A673 (cell line): Measurements from ENCODE around the gene SCRN1. TPM values are rescaled to one million over a fixed set of nuclear protein-coding genes. Genes with fewer than 3 reads are reported as not detected.
"Not testable (repeated sequence)": the region's sequence is repeated elsewhere in the genome, so short reads cannot be mapped to it uniquely, and the experiment has no call there.

Source experiments
- BruUV-seq: library from RNA; stranded (reverse); fragments of 400-500 nt; replicated peaks from 2 replicates; lab custom pipeline; 2021; lab: Mats Ljungman, UMichigan
- CTCF ChIA-PET: fragments of 300-600 bp; sonication (Branson Sonifier 250); formaldehyde crosslinking; loops from one replicate; lab custom pipeline; 2022; ENCODE audit warnings: antibody characterized with exemption; lab: Charles Lee
- POLR2A ChIA-PET: fragments of 300-600 bp; sonication (Branson Sonifier 250); formaldehyde crosslinking; loops from one replicate; lab custom pipeline; 2022; ENCODE audit warnings: antibody characterized with exemption; ENCODE audit not compliant: low non-redundant PET; lab: Charles Lee
- DNase-seq: peaks from one replicate; pipeline ENCODE4 v3.0.0-alpha.2; 2015; ENCODE audit warnings: low spot score
- H3K27ac ChIP-seq: fragments of 200-600 bp; sonication (generic); 2 replicates; pipeline ENCODE4 v1.5.1; 2016; ENCODE audit warnings: mixed run types, low read depth, mild to moderate bottlenecking, mixed read lengths, antibody characterized with exemption, low read length; ENCODE audit not compliant: poor library complexity, severe bottlenecking
- H3K27me3 ChIP-seq: fragments of 200-600 bp; sonication (generic); replicated peaks from 2 replicates; pipeline ENCODE4 v1.6.1; 2017; ENCODE audit warnings: mixed run types, low read depth, mild to moderate bottlenecking, mixed read lengths, antibody characterized with exemption, low read length; ENCODE audit not compliant: insufficient read depth, poor library complexity
- H3K36me3 ChIP-seq: fragments of 200-600 bp; sonication (generic); 2 replicates; pipeline ENCODE4 v1.6.1; 2016; ENCODE audit warnings: mixed run types, mild to moderate bottlenecking, mixed read lengths, antibody characterized with exemption, low read length; ENCODE audit not compliant: insufficient read depth, poor library complexity, severe bottlenecking
- H3K4me1 ChIP-seq: fragments of 200-600 bp; sonication (generic); 2 replicates; pipeline ENCODE4 v1.6.1; 2017; ENCODE audit warnings: mixed run types, mild to moderate bottlenecking, mixed read lengths, antibody characterized with exemption, low read length; ENCODE audit not compliant: insufficient read depth, poor library complexity, severe bottlenecking
- H3K4me3 ChIP-seq: fragments of 200-600 bp; sonication (generic); 2 replicates; pipeline ENCODE4 v1.5.1; 2016; ENCODE audit warnings: low read depth, mixed run types, mild to moderate bottlenecking, mixed read lengths, low read length; ENCODE audit not compliant: poor library complexity, severe bottlenecking
- H3K9me3 ChIP-seq: fragments of 200-600 bp; sonication (generic); 2 replicates; pipeline ENCODE4 v1.6.1; 2016; ENCODE audit warnings: mixed run types, low read depth, mild to moderate bottlenecking, mixed read lengths, antibody characterized with exemption, low read length; ENCODE audit not compliant: poor library complexity, severe bottlenecking
- EZH2 ChIP-seq: fragments of 200-600 bp; sonication (generic); IDR thresholded peaks from 2 replicates; pipeline ENCODE4 v1.6.1; 2017; ENCODE audit warnings: borderline replicate concordance, low read depth, mild to moderate bottlenecking, mixed read lengths, antibody characterized with exemption, low read length; ENCODE audit not compliant: poor library complexity, severe bottlenecking
- intact Hi-C: fragments of 100-400 bp; cut with micrococcal nuclease; formaldehyde crosslinking; loops from one replicate; pipeline ENCODE4 v1.10.0; 2022; ENCODE audit not compliant: unreplicated experiment
- total RNA-seq: library from RNA; stranded (reverse); gene quantifications from 2 replicates; pipeline ENCODE4 v1.2.3, GENCODE V29; 2021
- TF ChIP-seq, protein P1 (sequence below): fragments of 300-800, 200-600 bp; sonication (generic); conservative IDR thresholded peaks from 2 replicates; pipeline ENCODE4 v1.5.1; 2017; ENCODE audit warnings: low read depth, mild to moderate bottlenecking, antibody characterized with exemption, low read length, moderate library complexity, mixed read lengths

Gene SCRN1
- total RNA-seq, 1 experiment from 2014 or later: 83.9 TPM

DNA sequence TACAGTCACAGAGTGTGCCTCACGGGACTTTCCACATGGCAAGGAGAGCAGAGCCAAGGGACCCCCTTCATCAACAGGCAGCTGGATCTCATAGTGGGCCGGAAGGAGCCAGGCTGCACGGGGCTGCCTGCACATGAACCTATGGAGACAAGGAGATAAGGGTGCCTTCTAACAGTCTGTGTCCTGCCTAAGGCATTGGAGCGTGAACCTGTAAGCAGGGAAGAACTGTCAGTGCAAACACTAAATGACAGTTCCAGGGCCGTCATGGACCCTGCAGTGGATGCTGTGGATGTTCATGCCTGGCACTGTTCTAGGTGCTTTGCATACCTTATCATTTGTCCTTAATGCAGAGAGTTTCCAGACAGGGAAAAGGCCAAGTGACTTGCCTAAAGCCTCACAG is 97.4 kb downstream of the SCRN1 start:
- H3K4me1 ChIP-seq: no peaks in the 10 kb centered on the region
- no peak overlapping the region for H3K27ac ChIP-seq
- H3K36me3 ChIP-seq: no peaks in the 10 kb centered on the region
- CTCF ChIA-PET: no interaction called here
- intact Hi-C loops: no loop called here
- no TSS peak for BruUV-seq
- TF ChIP-seq EZH2: no peak
- TF ChIP-seq, protein P1, sequence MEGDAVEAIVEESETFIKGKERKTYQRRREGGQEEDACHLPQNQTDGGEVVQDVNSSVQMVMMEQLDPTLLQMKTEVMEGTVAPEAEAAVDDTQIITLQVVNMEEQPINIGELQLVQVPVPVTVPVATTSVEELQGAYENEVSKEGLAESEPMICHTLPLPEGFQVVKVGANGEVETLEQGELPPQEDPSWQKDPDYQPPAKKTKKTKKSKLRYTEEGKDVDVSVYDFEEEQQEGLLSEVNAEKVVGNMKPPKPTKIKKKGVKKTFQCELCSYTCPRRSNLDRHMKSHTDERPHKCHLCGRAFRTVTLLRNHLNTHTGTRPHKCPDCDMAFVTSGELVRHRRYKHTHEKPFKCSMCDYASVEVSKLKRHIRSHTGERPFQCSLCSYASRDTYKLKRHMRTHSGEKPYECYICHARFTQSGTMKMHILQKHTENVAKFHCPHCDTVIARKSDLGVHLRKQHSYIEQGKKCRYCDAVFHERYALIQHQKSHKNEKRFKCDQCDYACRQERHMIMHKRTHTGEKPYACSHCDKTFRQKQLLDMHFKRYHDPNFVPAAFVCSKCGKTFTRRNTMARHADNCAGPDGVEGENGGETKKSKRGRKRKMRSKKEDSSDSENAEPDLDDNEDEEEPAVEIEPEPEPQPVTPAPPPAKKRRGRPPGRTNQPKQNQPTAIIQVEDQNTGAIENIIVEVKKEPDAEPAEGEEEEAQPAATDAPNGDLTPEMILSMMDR: no peak
- DNase-seq: no peak
- no peak overlapping the region for H3K4me3 ChIP-seq
- no peaks in the 10 kb centered on the region for H3K27me3 ChIP-seq
- POLR2A ChIA-PET: no interaction called here
- H3K9me3 ChIP-seq: no peaks in the 10 kb centered on the region

GRCh38 chr7:29891766-29892165 is 97.8 kb downstream of the SCRN1 start:
- ChIA-PET POLR2A (no interaction called here), CTCF (no interaction called here)
- no peak overlapping the region for H3K4me3 ChIP-seq
- no peak for DNase-seq
- no peaks in the 10 kb centered on the region for H3K9me3 ChIP-seq
- no peaks in the 10 kb centered on the region for H3K27me3 ChIP-seq
- no TSS peak for BruUV-seq
- H3K27ac ChIP-seq: no peak overlapping the region
- intact Hi-C loops: no loop called here
- H3K36me3 ChIP-seq: no peaks in the 10 kb centered on the region
- no peaks in the 10 kb centered on the region for H3K4me1 ChIP-seq
- TF ChIP-seq EZH2: no peak
- TF ChIP-seq, protein P1: no peak

DNA sequence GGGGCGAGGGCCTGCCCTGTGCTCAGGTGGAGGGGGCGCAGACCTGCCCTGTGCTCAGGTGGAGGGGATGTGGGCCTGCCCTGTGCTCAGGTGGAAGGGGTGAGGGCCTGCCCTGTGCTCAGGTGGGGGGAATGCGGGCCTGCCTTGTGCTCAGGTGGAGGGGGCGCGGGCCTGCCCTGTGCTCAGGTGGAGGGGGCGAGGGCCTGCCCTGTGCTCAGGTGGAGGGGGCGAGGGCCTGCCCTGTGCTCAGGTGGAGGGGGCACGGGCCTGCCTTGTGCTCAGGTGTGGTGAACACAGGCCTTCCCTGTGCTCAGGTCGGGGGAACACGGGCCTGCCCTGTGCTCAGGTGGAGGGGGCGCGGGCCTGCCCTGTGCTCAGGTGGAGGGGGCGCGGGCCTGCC is 98.8 kb downstream of the SCRN1 start:
- H3K9me3 ChIP-seq, H3K27ac ChIP-seq, H3K4me3 ChIP-seq, H3K36me3 ChIP-seq, DNase-seq, intact Hi-C loops, POLR2A ChIA-PET, BruUV-seq, CTCF ChIA-PET, H3K27me3 ChIP-seq, H3K4me1 ChIP-seq: not testable (repeated sequence)

- Histone ChIP-seq H3K36me3 (no peaks in the 10 kb centered on the region), H3K27ac (no peak overlapping the region), H3K27me3 (no peaks in the 10 kb centered on the region), H3K9me3 (no peaks in the 10 kb centered on the region), H3K4me3 (no peak overlapping the region), H3K4me1 (no peaks in the 10 kb centered on the region)
- TF ChIP-seq, protein P1: no peak
- TF ChIP-seq EZH2: no peak
- CTCF ChIA-PET: no interaction called here
- BruUV-seq: no TSS peak
- DNase-seq: no peak
- POLR2A ChIA-PET: no interaction called here
- intact Hi-C loops: no loop called here
Measured at GRCh38 chr7:29890251-29890650, 99.3 kb downstream of the SCRN1 start.
